Activated naive CD8-positive, alpha-beta T cell treated with anti-CD3 and anti-CD28 coated beads for 36 hours (primary cell): ENCODE measurements around the gene CNNM2. TPM values are rescaled to one million over a fixed set of nuclear protein-coding genes. Genes with fewer than 3 reads are reported as not detected.

Source experiments
- DNase-seq: peaks from one replicate; pipeline ENCODE4 v3.0.0; 2021
- H3K27ac Mint-ChIP-seq: one replicate; pipeline ENCODE4 v1.8.0; 2022; ENCODE audit warnings: mild to moderate bottlenecking, moderate library complexity, mixed read lengths
- H3K27me3 Mint-ChIP-seq: one replicate; pipeline ENCODE4 v1.8.0; 2022; ENCODE audit warnings: mild to moderate bottlenecking, mixed read lengths
- H3K36me3 Mint-ChIP-seq: one replicate; pipeline ENCODE4 v1.8.0; 2021; ENCODE audit warnings: mild to moderate bottlenecking, mixed read lengths
- H3K4me1 Mint-ChIP-seq: one replicate; pipeline ENCODE4 v1.8.0; 2021; ENCODE audit warnings: mixed read lengths
- H3K4me3 Mint-ChIP-seq: one replicate; pipeline ENCODE4 v1.8.0; 2022; ENCODE audit warnings: mild to moderate bottlenecking, moderate library complexity, mixed read lengths
- H3K9me3 Mint-ChIP-seq: one replicate; pipeline ENCODE4 v1.8.0; 2022; ENCODE audit warnings: mixed read lengths
- total RNA-seq, 2 experiments: library from RNA; stranded (reverse); gene quantifications; one replicate each; pipeline ENCODE4 v1.2.3, GENCODE V29; 2021

Gene CNNM2
- total RNA-seq, 2 experiments from 2014 or later: 4.0 to 4.5 TPM

DNA sequence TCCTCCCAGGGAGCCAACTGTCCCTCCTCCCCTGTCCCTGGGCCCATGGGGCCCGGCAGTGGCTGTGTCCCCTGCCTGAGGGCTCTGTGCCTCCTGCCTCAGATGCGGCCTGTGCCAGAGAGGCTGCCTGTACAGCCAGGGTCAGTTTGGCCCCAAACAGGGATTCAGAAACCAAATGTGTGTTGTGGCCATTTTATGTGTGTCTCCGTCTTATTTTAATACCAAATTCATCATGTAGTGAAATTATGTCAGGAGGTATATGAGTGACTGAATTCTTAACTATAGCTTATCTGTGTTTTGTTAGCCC lies 160.2 kb downstream of the CNNM2 start:
- DNase-seq: no peak
- Mint-ChIP-seq H3K4me3 (no peak overlapping the region), H3K9me3 (no peaks in the 10 kb centered on the region), H3K4me1 (no peaks in the 10 kb centered on the region), H3K27me3 (no peaks in the 10 kb centered on the region), H3K27ac (no peak overlapping the region), H3K36me3 (no peaks in the 10 kb centered on the region)

DNA sequence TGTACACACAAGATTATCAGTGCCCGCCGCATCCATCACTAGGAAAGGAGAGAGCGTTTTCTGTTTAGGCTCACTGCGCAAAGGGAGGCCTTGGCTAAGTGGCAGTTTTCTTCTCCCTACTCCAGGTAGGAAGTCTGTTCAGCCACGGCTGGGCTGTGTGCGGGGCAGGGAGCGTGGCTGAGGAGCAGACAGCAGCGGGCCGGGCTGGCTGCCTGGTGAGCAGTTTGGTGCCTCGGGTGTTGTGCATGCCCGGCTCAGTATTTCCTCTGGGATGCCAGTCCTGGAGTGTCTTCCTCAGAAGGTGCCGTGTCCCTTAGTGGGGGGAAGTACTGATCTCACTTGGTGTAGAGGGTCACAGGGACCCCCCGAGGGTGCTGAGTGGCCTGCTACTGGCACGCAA lies 160.6 kb downstream of the CNNM2 start:
- Mint-ChIP-seq H3K9me3 (no peaks in the 10 kb centered on the region), H3K4me1 (no peaks in the 10 kb centered on the region), H3K27ac (no peak overlapping the region)

DNA sequence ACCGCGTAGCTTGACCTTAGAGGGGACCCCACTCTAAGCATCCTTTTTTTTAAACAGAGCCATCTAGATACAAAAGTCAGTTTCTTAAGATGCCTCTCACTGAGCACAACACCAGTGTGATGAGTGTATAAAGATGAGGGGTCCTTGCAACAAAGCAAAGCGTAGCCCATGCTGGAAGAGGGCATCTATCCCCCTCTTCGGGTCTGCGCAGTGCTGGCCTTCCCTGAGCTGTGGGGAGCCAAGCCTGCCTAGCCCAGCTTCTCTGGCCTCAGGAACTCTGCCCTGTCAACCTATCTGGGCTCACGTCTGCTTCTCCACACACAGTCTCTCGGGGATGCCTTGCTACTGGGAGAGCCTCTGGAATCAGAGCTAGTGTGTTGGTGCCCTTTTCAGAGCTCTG lies 161.0 kb downstream of the CNNM2 start:
- Mint-ChIP-seq H3K4me1 (no peaks in the 10 kb centered on the region), H3K27ac (no peak overlapping the region)

More for the DNA sequence above, 160.6 kb downstream of the CNNM2 start:
- Mint-ChIP-seq H3K4me3 (no peak overlapping the region), H3K27me3 (no peaks in the 10 kb centered on the region), H3K36me3 (no peaks in the 10 kb centered on the region)
- no peak for DNase-seq

DNA sequence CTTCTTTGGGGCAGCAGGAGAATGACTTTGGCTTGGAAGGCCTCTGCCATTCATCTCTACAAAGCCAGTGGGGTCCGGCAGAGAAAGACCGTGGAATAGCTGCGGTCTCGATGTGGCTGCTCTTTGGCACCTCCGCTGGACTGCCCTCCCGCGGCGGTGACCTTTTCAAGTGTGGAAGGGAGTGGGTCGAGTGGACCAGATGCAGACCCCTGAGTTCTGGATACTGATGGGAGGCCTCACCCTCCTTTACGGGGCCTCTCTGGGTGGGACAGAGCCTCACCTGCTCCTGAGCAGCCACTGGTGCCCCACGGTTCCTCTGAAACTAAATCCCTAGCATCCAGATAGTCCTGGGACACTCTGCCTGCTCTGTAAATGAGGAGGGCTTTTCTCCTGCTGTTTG lies 161.9 kb downstream of the CNNM2 start:
- H3K36me3 Mint-ChIP-seq: no peaks in the 10 kb centered on the region
- DNase-seq: no peak
- H3K27me3 Mint-ChIP-seq: no peaks in the 10 kb centered on the region
- H3K9me3 Mint-ChIP-seq: no peaks in the 10 kb centered on the region
- H3K27ac Mint-ChIP-seq: no peak overlapping the region
- no peak overlapping the region for H3K4me3 Mint-ChIP-seq
- H3K4me1 Mint-ChIP-seq: no peaks in the 10 kb centered on the region

More for the DNA sequence above, 161.0 kb downstream of the CNNM2 start:
- no peaks in the 10 kb centered on the region for H3K27me3 Mint-ChIP-seq
- H3K9me3 Mint-ChIP-seq: no peaks in the 10 kb centered on the region
- no peak overlapping the region for H3K4me3 Mint-ChIP-seq
- DNase-seq: no peak
- H3K36me3 Mint-ChIP-seq: no peaks in the 10 kb centered on the region

DNA sequence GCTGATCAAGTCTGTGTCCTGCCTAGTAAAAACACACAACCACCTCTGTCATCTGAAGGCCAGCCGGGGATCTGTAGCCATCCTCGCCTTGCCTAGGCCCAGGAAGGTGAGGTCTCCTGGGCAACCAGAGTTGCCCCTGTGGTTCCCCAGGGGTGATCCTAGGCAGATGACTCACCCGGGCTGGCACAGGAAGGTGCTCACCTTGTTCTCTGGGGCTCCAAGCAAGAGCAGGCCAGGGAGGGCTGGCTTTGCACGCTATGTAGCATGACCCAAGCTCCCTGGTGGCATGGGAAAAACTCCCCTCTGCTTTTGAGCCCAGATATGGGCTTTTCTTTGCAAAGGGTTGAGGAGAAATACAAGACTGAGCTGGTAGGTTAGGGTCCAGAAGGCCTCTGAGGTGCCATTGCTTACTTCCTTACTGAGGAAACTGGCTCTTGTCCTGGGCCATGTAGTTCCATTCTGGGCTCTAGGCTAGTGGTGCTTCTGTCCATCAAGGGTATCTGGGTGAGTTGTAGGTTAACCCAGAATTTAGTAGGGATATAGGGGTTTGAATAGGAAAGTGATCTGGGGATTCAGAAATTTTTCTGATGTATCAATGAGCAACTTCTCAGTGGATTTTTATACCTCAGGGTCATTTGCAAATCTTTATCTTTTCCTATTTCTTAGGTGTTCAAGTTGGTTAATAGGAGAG lies 162.9 kb downstream of the CNNM2 start:
- H3K4me3 Mint-ChIP-seq: no peak overlapping the region
- DNase-seq: no peak
- no peak overlapping the region for H3K27ac Mint-ChIP-seq
- no peaks in the 10 kb centered on the region for H3K4me1 Mint-ChIP-seq
- no peaks in the 10 kb centered on the region for H3K9me3 Mint-ChIP-seq
- H3K27me3 Mint-ChIP-seq: no peaks in the 10 kb centered on the region
- no peaks in the 10 kb centered on the region for H3K36me3 Mint-ChIP-seq

DNA sequence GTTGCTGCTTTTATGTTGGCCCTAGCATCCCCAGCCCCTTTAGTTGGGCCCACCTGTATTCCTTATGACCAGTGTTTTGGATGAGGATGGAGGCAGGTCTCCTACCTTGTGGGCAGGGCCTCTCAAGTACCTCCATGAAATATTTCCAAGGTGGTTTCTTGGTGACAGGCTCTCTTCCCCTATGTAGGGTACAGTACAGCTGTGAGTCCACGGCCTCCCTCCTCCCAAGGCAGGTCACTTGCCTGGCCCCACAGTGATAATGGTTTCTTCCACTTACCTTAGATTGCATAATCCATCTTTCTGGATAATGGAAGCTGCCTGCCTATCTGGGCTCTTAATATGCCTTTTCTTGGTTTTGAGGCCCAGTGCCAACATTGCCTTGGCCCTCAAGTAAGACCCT lies 164.6 kb downstream of the CNNM2 start:
- Mint-ChIP-seq H3K4me1 (no peaks in the 10 kb centered on the region), H3K27ac (no peak overlapping the region), H3K27me3 (no peaks in the 10 kb centered on the region), H3K4me3 (no peak overlapping the region), H3K36me3 (no peaks in the 10 kb centered on the region), H3K9me3 (no peaks in the 10 kb centered on the region)
- no peak for DNase-seq

DNA sequence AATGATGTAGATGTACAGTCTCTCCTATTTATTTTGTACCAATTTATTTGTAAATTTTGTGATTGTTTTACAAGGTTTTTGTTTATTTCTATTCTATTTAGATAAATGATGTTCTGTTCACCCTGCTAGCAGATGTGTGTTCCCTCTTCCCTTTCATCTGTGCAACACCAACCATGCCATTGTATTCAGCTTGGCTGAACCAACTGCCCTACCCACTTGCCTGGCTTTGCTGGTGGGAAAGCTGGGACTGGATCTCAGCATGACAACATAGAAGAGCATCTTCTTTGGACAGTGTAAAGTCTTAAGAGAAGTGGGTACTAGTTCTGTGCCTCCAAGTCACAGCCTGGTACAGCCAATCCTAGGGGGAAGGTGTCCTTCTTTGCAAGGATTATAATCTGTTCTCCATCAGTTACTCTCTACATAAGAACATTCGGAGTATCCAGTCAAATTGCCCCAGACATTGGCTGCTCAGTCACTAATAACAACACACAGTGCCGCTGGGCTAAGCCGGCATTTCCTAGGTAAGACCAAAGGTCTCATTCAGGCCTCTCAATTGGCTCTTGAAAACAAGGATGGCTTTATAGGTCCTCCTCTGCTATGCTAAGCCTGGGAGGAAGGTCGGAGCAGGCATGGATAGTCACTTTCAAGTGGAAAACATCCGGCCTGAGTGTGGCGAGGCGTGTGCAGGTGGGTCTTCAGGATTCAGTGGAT lies 165.3 kb downstream of the CNNM2 start:
- H3K27ac Mint-ChIP-seq: no peak overlapping the region
- no peaks in the 10 kb centered on the region for H3K4me1 Mint-ChIP-seq
- no peaks in the 10 kb centered on the region for H3K36me3 Mint-ChIP-seq
- DNase-seq: no peak
- H3K27me3 Mint-ChIP-seq: no peaks in the 10 kb centered on the region
- no peaks in the 10 kb centered on the region for H3K9me3 Mint-ChIP-seq
- no peak overlapping the region for H3K4me3 Mint-ChIP-seq

DNA sequence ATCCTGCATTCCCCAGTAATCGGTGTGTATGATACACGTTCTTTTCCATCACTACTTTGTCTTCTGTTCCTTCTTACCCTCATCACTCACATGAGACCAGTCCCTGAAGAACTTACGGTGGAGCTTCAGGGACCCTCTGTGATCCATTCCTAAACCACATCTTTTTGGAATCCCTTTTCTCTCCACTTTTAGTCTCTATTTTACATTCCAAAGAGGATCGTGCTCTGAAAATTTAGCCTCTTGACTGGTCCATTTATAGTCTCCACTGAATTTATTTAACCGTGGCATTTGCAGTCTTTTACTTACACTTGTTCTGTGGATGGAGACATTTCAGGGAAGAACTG lies 165.9 kb downstream of the CNNM2 start:
- Mint-ChIP-seq H3K4me1 (no peaks in the 10 kb centered on the region), H3K9me3 (no peaks in the 10 kb centered on the region), H3K4me3 (no peak overlapping the region), H3K36me3 (no peaks in the 10 kb centered on the region), H3K27me3 (no peaks in the 10 kb centered on the region), H3K27ac (no peak overlapping the region)
- DNase-seq: no peak

DNA sequence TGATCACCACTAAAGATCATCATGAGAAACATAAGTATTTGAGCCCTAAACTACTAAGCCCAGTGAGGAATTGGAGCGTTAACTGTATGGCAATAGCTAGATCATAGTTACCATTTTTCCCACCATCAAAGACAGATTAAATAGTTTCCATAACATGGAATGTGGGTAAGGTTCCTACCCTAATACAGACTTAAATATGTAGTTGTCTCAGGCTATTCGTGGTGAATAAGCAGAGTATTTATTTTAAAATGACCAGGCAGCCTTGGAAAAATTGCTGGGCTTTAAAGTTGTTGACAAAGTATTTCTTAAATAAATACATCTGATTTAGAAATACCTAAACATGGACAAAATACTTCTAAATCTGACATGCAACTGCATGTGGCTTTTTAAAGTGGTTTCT lies 168.2 kb downstream of the CNNM2 start:
- no peaks in the 10 kb centered on the region for H3K27me3 Mint-ChIP-seq
- H3K4me1 Mint-ChIP-seq: no peaks in the 10 kb centered on the region
- H3K36me3 Mint-ChIP-seq: peaks cover 5% of the 10 kb centered on the region
- H3K4me3 Mint-ChIP-seq: no peak overlapping the region
- no peaks in the 10 kb centered on the region for H3K9me3 Mint-ChIP-seq
- H3K27ac Mint-ChIP-seq: no peak overlapping the region
- DNase-seq: no peak

DNA sequence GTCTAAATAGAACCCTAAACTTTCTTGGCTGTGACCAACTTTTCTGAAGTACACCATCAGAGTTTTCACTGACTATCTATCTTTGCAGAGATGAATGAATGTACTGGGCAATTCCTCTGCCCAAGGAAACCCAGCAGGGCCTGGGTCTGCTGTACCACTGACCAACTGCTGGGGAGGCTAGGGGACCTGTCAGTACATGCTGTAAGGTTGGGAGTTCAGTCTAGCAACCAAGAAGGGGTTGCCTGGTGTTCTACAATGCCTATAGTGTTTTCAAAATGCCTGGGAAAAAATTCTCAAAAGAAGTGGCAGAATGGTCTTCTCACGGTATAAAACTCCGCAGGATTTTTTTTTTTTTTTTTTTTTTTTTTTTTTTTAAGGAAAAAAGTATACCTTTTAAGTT lies 168.7 kb downstream of the CNNM2 start:
- Mint-ChIP-seq H3K4me3 (no peak overlapping the region), H3K27me3 (no peaks in the 10 kb centered on the region), H3K27ac (no peak overlapping the region), H3K36me3 (peaks cover 7% of the 10 kb centered on the region), H3K4me1 (no peaks in the 10 kb centered on the region), H3K9me3 (no peaks in the 10 kb centered on the region)
- no peak for DNase-seq

DNA sequence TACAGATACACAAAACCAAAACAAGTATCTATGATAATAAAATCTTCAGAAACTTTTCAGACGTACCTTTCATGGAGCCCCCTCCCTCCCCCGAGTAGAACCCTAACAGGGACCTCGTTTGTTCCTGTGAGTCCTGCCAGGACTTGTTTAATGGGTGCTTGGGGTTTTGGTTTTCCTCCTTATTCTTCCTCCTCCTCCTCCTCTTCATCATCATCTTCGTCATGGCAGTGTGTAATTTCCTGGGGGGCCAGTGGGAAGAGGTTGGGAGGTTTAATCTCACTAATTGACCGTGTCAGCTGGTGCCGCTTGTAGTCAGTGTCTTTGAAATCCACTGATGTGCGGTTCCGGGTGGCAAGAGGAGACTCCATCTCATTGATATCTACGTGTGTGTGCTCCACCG lies 171.4 kb downstream of the CNNM2 start:
- Mint-ChIP-seq H3K4me3 (no peak overlapping the region), H3K4me1 (no peaks in the 10 kb centered on the region), H3K36me3 (peaks cover 9% of the 10 kb centered on the region), H3K9me3 (no peaks in the 10 kb centered on the region), H3K27ac (no peak overlapping the region), H3K27me3 (no peaks in the 10 kb centered on the region)
- no peak for DNase-seq

DNA sequence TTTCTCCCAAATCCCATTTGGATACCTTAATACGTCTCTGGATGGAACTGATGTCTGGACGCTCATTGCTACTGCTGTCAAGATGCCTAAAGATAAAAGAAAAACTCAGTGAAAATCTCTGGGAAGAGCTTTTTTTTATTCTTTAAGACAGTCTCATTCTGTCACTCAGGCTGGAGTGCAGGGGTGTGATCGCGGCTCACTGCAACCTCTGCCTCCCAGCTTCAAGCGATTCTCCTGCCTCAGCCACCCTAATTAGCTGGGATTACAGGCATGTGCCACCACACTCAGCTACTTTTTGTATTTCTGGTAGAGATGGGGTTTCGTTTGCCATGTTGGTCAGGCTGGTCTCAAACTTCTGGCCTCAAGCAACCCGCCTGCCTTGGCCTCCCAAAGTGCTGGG lies 172.8 kb downstream of the CNNM2 start:
- Mint-ChIP-seq H3K4me1 (no peaks in the 10 kb centered on the region), H3K27ac (no peak overlapping the region), H3K36me3 (peaks cover 9% of the 10 kb centered on the region), H3K9me3 (no peaks in the 10 kb centered on the region), H3K27me3 (no peaks in the 10 kb centered on the region), H3K4me3 (no peak overlapping the region)
- DNase-seq: no peak

DNA sequence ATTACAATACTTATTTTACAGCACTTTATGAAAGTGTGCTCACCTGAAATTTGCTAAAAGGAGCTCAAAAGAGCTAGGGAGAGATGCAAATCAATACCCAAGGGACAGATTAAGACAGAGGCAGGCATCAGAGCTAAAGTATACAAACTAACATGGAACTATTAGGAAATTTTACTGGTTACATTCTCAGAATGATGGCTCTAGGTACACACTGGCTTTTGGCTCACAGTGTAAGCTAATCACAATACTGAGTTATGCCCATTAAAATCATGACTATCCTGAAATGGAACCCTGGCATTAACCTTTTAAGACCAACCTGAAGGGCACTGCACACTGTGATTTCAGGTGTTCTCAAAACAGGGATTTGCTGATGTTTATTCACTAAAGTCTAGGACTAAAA lies 176.9 kb downstream of the CNNM2 start:
- Mint-ChIP-seq H3K4me1 (peaks cover 2% of the 10 kb centered on the region), H3K36me3 (peaks cover 7% of the 10 kb centered on the region), H3K4me3 (no peak overlapping the region), H3K27me3 (no peaks in the 10 kb centered on the region), H3K27ac (no peak overlapping the region), H3K9me3 (no peaks in the 10 kb centered on the region)
- no peak for DNase-seq

DNA sequence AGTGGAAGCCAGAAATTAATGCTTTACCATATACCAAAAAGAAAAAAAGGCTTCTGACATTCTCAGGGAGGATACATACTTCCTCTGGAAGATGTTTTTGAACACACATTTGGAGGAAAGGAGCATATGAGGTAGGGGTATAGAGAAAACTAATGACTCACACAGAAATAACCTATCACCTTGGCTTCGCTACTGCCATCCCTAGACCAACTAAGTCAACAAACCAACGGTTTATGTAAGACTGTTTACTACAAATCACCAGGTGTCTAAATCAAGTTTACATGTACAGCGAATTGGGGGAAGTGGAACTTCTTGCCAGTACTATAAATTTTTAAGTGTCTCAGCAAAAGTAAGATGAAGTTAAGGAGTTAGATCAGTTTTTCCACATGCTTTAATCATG lies 178.0 kb downstream of the CNNM2 start:
- H3K4me3 Mint-ChIP-seq: no peak overlapping the region
- peaks cover 2% of the 10 kb centered on the region for H3K4me1 Mint-ChIP-seq
- H3K9me3 Mint-ChIP-seq: no peaks in the 10 kb centered on the region
- no peak for DNase-seq
- H3K27ac Mint-ChIP-seq: no peak overlapping the region
- H3K36me3 Mint-ChIP-seq: peaks cover 7% of the 10 kb centered on the region
- H3K27me3 Mint-ChIP-seq: no peaks in the 10 kb centered on the region

DNA sequence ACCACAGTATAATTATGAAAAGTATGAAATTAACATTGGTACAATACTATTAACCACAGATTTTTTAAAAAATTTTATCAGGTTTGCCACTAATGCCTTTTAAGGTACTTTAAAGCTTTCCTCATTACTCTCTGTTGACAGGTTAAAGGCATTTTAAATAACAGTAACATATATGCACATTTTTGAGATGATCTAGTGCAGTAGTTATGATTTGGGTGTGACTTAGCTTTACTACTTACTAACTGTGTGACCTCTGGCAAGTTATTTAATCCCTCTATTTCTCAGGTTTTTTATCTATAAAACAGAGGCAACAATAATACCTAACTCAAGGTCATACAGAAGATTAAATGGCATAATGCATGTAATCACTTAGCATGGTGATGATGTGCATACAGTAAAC lies 180.1 kb downstream of the CNNM2 start:
- H3K27ac Mint-ChIP-seq: no peak overlapping the region
- H3K4me3 Mint-ChIP-seq: no peak overlapping the region
- no peaks in the 10 kb centered on the region for H3K9me3 Mint-ChIP-seq
- no peaks in the 10 kb centered on the region for H3K27me3 Mint-ChIP-seq
- H3K4me1 Mint-ChIP-seq: peaks cover 2% of the 10 kb centered on the region
- no peak for DNase-seq
- H3K36me3 Mint-ChIP-seq: peaks cover 6% of the 10 kb centered on the region

DNA sequence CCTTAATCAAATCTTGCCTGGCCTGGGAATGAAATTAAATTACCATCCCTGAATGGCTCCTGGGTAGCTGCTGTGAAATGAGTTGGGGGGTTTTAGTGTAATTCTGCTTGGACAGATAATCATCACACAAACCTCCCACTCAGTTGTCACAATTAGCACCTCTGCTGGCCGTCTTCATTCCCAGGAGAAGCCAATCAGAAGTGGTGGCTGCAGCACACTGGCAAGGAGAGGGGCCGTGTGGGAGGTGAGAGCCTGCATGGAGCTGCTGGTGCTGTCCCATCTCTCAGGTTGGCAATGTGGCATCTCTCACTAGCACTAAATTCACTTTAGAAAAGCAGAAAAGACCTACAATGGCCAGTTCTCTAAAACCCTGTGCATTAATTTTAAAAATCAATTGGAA lies 182.5 kb downstream of the CNNM2 start:
- Mint-ChIP-seq H3K27me3 (no peaks in the 10 kb centered on the region), H3K36me3 (peaks cover 3% of the 10 kb centered on the region), H3K4me1 (peaks cover 2% of the 10 kb centered on the region), H3K27ac (no peak overlapping the region), H3K4me3 (no peak overlapping the region), H3K9me3 (no peaks in the 10 kb centered on the region)
- no peak for DNase-seq
